HepG2 (cell line): Measurements from ENCODE around the gene SYT1. TPM values are rescaled to one million over a fixed set of nuclear protein-coding genes. Genes with fewer than 3 reads are reported as not detected.

Experiments used
- ATAC-seq: fragments of 200-7000 bp; cut with Tn5 transposase; 3 replicates; pipeline ENCODE4 v1.9.1; 2020; ENCODE audit warnings: mild to moderate bottlenecking, moderate library complexity
- BruUV-seq: library from RNA; stranded (reverse); fragments of 400-500 nt; replicated peaks from 2 replicates; lab custom pipeline; 2021; lab: Mats Ljungman, UMichigan
- CTCF ChIA-PET: fragments of 300-600 bp; formaldehyde crosslinking; extraction: SDS; loops from one replicate; lab custom pipeline; 2021; ENCODE audit warnings: low total read pairs, inconsistent platforms, low intra/inter-chr PET ratio; lab: Yijun Ruan, JAX
- POLR2A ChIA-PET: fragments of 350-600 bp; sonication (Branson Sonifier 250); formaldehyde crosslinking; loops from one replicate; lab custom pipeline; 2020; ENCODE audit warnings: antibody characterized with exemption, inconsistent platforms; lab: Yijun Ruan, JAX
- DNase-seq: peaks from one replicate; pipeline ENCODE4 v3.0.0-alpha.2; 2015; ENCODE audit warnings: low spot score
- FAIRE-seq: peaks from 3 replicates; lab custom pipeline; 2011; peaks lifted over from hg19 to GRCh38; lab: Jason Lieb, UNC
- H2AFZ ChIP-seq: one replicate; pipeline ENCODE4 v1.6.1; 2011; ENCODE audit warnings: low read length, inconsistent platforms
- H3K27ac ChIP-seq: fragments of 300-600 bp; 3 replicates; pipeline ENCODE4 v1.8.0; 2011; ENCODE audit warnings: mixed run types, mild to moderate bottlenecking, mixed read lengths, low read length, inconsistent platforms; ENCODE audit not compliant: insufficient read depth; ENCODE audit errors: extremely low read length
- H3K27me3 ChIP-seq, 2 experiments: fragments of 200-600 bp in 1 of 2; 2 replicates in 1 of 2; 3 replicates in 1 of 2; pipeline versions ENCODE4 v1.6.0 to v1.8.0; 2011; ENCODE audit warnings: low read length in 2 of 2, mild to moderate bottlenecking in 2 of 2, moderate library complexity in 2 of 2, inconsistent platforms in 1 of 2; ENCODE audit not compliant: insufficient read depth in 2 of 2, control insufficient read depth in 1 of 2
- H3K36me3 ChIP-seq, 2 experiments: fragments of 200-600 bp in 1 of 2; replicated peaks in 1 of 2; 2 replicates in 1 of 2; 3 replicates in 1 of 2; pipeline versions ENCODE4 v1.5.1 to v1.8.0; 2011; ENCODE audit warnings: low read length in 2 of 2, inconsistent platforms in 1 of 2; ENCODE audit not compliant: insufficient read depth in 2 of 2, control insufficient read depth in 1 of 2
- H3K4me1 ChIP-seq: 2 replicates; pipeline ENCODE4 v1.5.1; 2012; ENCODE audit warnings: low read length, inconsistent platforms; ENCODE audit not compliant: insufficient read depth
- H3K4me2 ChIP-seq: 2 replicates; pipeline ENCODE4 v1.6.0; 2011; ENCODE audit warnings: low read depth, low read length, inconsistent platforms
- H3K4me3 ChIP-seq, 3 experiments: fragments of 200-600 bp in 1 of 3; sonication (generic), shearing (Covaris generic) in 1 of 3; replicated peaks in 1 of 3; 2 replicates each; pipeline ENCODE4 v1.5.1; 2011 to 2016; ENCODE audit warnings: low read length in 3 of 3, inconsistent platforms in 2 of 3, low read depth in 2 of 3, mild to moderate bottlenecking in 2 of 3, control low read depth in 1 of 3, mixed read lengths in 1 of 3; ENCODE audit not compliant: insufficient read depth in 1 of 3
- H3K79me2 ChIP-seq: one replicate; pipeline ENCODE4 v1.6.1; 2011; ENCODE audit warnings: low read length, inconsistent platforms; ENCODE audit not compliant: insufficient read depth
- H3K9ac ChIP-seq: 2 replicates; pipeline ENCODE4 v1.6.0; 2011; ENCODE audit warnings: mild to moderate bottlenecking, low read depth, low read length, inconsistent platforms; ENCODE audit not compliant: insufficient read depth
- H3K9me3 ChIP-seq: 2 replicates; pipeline ENCODE4 v1.5.1; 2012; ENCODE audit warnings: mild to moderate bottlenecking, low read length
- H4K20me1 ChIP-seq: 2 replicates; pipeline ENCODE4 v1.6.0; 2011; ENCODE audit warnings: inconsistent platforms, mild to moderate bottlenecking, low read length, moderate library complexity; ENCODE audit not compliant: insufficient read depth
- CAMTA2 ChIP-seq: sonication (generic); formaldehyde crosslinking; IDR thresholded peaks from 2 replicates; pipeline ENCODE4 v1.4.0; 2020; ENCODE audit warnings: mild to moderate bottlenecking, missing genetic modification reagents, borderline replicate concordance
- IRF2 ChIP-seq: IDR thresholded peaks from 2 replicates; pipeline ENCODE4 v1.6.1; 2018; ENCODE audit warnings: missing genetic modification reagents, missing compliant biosample characterization
- RBFOX2 ChIP-seq: fragments of 200-400 bp; formaldehyde crosslinking; IDR thresholded peaks from 2 replicates; pipeline ENCODE4 v1.6.1; 2017; ENCODE audit warnings: low read depth, mild to moderate bottlenecking, low read length
- STAT6 ChIP-seq: sonication (generic); formaldehyde crosslinking; IDR thresholded peaks from 2 replicates; pipeline ENCODE4 v1.4.0; 2020; ENCODE audit warnings: missing genetic modification reagents, mild to moderate bottlenecking, borderline replicate concordance
- ZNF276 ChIP-seq: sonication (generic); formaldehyde crosslinking; IDR thresholded peaks from 2 replicates; pipeline ENCODE4 v1.4.0; 2020; ENCODE audit warnings: mild to moderate bottlenecking, low read depth, missing genetic modification reagents
- WGBS: methylation state at CpG from one replicate; pipeline ENCODE4 v1.1.6; 2017; ENCODE audit warnings: low lambda C conversion rate; 5-methylcytosine and 5-hydroxymethylcytosine counted together
- in situ Hi-C: cut with HindIII; loops from 2 replicates; pipeline ENCODE4 v1.10.0; 2017; ENCODE audit warnings: low pct_unique_long_range_greater_than_20kb; ENCODE audit not compliant: extremely low pct_ligation_motif_present
- intact Hi-C: fragments of 100-400 bp; cut with micrococcal nuclease; formaldehyde crosslinking; loops from one replicate; pipeline ENCODE4 v1.10.0; 2022; ENCODE audit not compliant: unreplicated experiment
- polyA plus RNA-seq, 8 experiments: library from polyadenylated mRNA; depleted of rRNA in 3 of 8; stranded (reverse) in 7 of 8; unstranded in 1 of 8; fragments of >200 nt; fragmentation: Illumina TruSeq in 4 of 8; extraction: Trizol in 4 of 8; gene quantifications; 2 replicates each; pipeline versions ENCODE4 v1.2.1 to v1.2.3, GENCODE V29; 2011 to 2016; ENCODE audit warnings: low read depth in 4 of 8, missing spikeins in 1 of 8, mixed read lengths in 1 of 8; ENCODE audit not compliant: insufficient read depth in 1 of 8
- total RNA-seq, 5 experiments: library from RNA; depleted of rRNA; stranded (reverse); fragments of >200 nt; fragmentation: Illumina TruSeq; extraction: Trizol; gene quantifications; 2 replicates each; pipeline ENCODE4 v1.2.3, GENCODE V29; 2016; ENCODE audit warnings: low read depth in 1 of 5

The SYT1 gene
- total and polyA plus RNA-seq, 2 of the 13 experiments (the other 11 are each of a cell fraction or from before 2014, with no cell fraction given): not detected

- in situ Hi-C loops: no loop called here
- ATAC-seq (no peak), FAIRE-seq (no peak), DNase-seq (no peak)
- ChIA-PET CTCF (no interaction called here), POLR2A (no interaction called here)
- no peaks in the 10 kb centered on the region for H4K20me1 ChIP-seq
- no peaks in the 10 kb centered on the region; a peak in 1 of 5 replicates for H3K27me3 ChIP-seq
- H2AFZ ChIP-seq: no peak overlapping the region
- intact Hi-C loops: no loop called here
- no peak overlapping the region for H3K9ac ChIP-seq
- H3K27ac ChIP-seq: no peak overlapping the region
- no peaks in the 10 kb centered on the region for H3K79me2 ChIP-seq
- no peak for TF ChIP-seq STAT6 (CRISPR knock-in tag)
- no peak for TF ChIP-seq RBFOX2
- TF ChIP-seq CAMTA2 (CRISPR knock-in tag): no peak
- TF ChIP-seq ZNF276: no peak
- no peak for TF ChIP-seq IRF2
- H3K36me3 ChIP-seq: no peaks in the 10 kb centered on the region
- 2% methylated on average over 2 of the region's 2 CpGs for WGBS
- no peaks in the 10 kb centered on the region for H3K4me1 ChIP-seq
- no peaks in the 10 kb centered on the region for H3K9me3 ChIP-seq
- no TSS peak for BruUV-seq
- H3K4me2 ChIP-seq: no peak overlapping the region
- H3K4me3 ChIP-seq: no peak overlapping the region
Observed at GRCh38 chr12:79186506-79186905, 321.9 kb downstream of the SYT1 start.
